WI38 (cell line): ENCODE results near the gene TMEM161B.
"Not testable (repeated sequence)": the region's sequence is repeated elsewhere in the genome, so short reads cannot be mapped to it uniquely, and the experiment has no call there.

Experiments used
- H3K4me3 ChIP-seq: 2 replicates; pipeline ENCODE4 v1.5.1; 2011; ENCODE audit warnings: low read depth, mild to moderate bottlenecking, control low read depth, low read length
- CTCF ChIP-seq: IDR thresholded peaks from 2 replicates; pipeline ENCODE4 v1.5.1; 2012; ENCODE audit warnings: low read depth, mild to moderate bottlenecking, control low read depth, low read length

Gene TMEM161B

GRCh38 chr5:88203981-88204750, 64.5 kb downstream of the TMEM161B start:
- no peak for TF ChIP-seq CTCF
- no peak overlapping the region for H3K4me3 ChIP-seq

DNA sequence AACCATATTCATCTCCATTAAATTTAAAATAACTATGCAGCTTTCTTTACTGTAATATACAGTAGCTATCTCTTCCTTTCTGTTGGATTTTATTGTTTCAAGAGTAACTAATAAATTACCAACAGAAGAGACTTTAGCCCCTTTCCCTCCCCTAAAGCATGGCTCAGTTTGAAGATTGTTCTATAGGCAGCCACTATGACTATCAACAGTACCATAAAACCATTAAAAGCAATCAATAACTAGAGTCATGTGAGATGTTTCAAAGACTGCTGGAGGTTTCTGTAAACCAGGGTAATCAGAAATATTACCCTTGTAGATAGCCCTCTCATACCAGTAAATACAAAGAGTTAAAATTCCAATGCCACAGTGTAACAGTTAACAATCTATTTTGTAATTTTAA, 73.0 kb downstream of the TMEM161B start:
- H3K4me3 ChIP-seq = no peak overlapping the region
- no peak for TF ChIP-seq CTCF

- H3K4me3 ChIP-seq = no peak overlapping the region
- no peak for TF ChIP-seq CTCF
Measured at GRCh38 chr5:88193896-88194295, 74.7 kb downstream of the TMEM161B start.

GRCh38 chr5:88190106-88190834, 78.4 kb downstream of the TMEM161B start:
- TF ChIP-seq CTCF = no peak
- H3K4me3 ChIP-seq = no peak overlapping the region

- H3K4me3 ChIP-seq = not testable (repeated sequence)
Measured at GRCh38 chr5:88189484-88189883, 79.2 kb downstream of the TMEM161B start.

DNA sequence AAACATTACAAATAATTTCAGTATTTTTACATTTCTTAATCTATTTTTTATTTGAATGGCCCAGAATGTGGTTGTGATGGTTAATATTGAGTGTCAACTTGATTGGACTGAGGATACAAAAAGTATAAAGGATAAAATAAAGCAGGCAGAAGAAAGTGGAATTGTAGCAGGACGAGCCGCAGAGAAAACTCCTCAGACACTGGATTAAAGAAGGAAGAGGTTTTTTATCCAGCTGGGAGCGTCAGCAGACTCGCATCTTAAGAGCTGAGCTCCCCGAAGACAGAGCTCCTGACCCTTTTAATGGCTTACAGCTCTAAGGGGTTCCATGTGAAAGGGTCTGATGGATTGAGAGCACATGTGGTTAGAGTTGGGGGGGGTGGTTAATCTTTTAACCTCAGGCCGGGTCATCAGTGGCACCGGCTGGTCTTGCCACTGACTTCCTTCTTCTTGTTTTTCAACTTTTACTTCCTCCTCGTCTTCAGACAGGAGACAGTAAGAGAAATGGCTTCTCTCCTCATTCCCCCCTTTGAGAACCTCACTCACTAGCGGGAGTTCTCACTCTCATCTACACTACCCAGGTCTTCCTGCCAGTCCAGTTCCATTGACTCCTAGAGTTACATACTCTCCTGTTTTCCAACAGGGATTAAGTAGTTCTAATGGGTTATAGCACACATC, 80.0 kb downstream of the TMEM161B start:
- no peak for TF ChIP-seq CTCF
- H3K4me3 ChIP-seq = no peak overlapping the region

DNA sequence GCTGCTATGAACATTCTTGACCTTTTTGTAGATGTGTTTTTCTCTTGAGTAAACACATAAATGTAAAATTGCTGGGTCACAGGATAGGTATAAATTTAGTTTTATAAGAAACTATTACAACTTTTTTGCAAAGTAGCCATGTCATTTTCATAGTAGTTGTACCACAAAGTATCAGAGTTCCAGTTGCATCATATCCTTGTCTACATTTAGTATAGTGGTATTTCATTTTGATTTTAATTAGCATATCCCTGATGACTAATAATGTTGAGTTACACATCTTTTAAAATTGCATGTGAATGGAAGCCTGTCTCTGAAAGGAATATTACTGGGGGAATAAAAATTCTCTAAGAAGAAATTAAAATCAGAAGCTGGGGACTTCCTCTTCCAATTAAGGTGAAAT, 85.4 kb downstream of the TMEM161B start:
- no peak overlapping the region for H3K4me3 ChIP-seq
- no peak for TF ChIP-seq CTCF

- H3K4me3 ChIP-seq = not testable (repeated sequence)
Measured at GRCh38 chr5:88177486-88177885, 91.2 kb downstream of the TMEM161B start.
